ENCODE data around the gene HOOK2.
"Not testable (repeated sequence)": the region's sequence is repeated elsewhere in the genome, so short reads cannot be mapped to it uniquely, and the experiment has no call there.

The HOOK2 gene

DNA sequence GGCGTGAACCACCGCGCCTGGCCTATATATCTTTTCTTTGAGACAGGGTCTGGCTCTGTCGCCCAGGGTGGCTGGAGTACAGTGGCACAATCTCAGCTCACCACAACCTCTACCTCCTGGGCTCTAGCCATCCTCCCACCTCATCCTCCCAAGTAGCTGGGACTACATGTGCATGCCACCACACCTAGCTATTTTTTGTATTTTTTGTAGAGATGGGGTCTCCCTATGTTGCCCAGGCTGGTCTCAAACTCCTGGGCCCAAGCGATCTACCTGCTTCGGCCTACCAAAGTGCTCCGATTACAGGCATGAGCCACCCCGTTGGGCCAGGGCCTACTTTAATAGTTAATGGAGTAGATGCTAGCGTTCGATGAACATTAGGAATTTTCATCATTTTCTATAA lies 55.1 kb downstream of the HOOK2 start:
- DNase-seq: no peak

DNA sequence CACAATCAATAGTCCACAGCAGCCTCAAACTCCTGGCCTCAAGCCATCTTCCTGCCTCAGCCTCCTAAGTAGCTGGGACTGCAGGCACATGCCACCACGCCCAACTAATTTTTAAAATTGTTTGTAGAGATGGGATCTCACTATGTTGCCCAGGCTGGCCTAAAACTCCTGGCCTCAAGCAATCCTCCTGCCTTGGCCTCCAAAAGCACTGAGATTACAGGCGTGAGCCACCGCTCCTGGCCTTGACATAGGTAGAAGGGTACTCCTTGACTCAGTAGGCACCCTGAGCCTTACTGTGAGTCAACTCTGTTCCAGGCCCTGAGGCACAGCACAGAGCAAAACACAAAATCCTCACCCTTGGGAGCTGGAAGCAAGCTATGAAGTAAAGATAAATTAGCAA lies 59.4 kb downstream of the HOOK2 start:
- no peak for DNase-seq

DNA sequence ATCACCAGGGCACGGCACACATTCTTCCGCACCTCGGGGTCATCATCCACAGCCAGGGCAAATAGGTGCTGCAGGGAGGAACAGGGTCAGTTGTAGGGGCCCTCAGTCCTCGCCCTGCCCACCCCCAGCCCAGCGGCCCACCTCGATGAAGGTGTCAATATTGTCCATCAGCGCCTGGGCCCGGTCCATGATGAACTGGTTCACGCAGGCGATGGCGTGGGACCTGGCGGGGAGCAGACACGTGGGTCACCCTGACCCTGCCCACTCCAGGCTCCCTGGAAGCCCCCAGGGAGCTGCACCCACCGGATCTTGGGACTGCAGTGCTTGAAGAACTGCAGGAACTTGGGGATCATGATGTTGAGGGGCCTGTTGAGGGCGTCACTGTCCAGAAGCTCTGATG lies 60.2 kb downstream of the HOOK2 start:
- DNase-seq: no peak

DNA sequence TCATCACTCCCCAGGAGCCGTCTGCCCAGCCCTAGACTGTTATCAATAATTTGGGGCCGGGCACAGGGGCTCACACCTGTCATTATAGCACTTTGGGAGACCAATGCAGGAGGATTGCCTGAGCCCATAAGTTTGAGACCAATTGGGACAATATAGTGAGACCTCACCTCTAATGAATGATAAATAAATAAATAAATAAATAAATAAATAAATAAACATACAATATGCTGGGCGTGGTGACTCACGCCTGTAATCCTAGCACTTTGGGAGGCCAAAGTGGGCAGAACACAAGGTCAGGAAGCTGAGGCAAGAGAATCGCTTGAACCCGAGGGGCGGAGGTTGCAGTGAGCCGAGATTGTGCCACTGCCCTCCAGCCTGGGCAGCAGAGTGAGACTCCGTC lies 62.0 kb downstream of the HOOK2 start:
- DNase-seq: not testable (repeated sequence)
